Fibroblast of lung (primary cell): ENCODE measurements around the gene CD300LF. TPM values are rescaled to one million over a fixed set of nuclear protein-coding genes. Genes with fewer than 3 reads are reported as not detected.

Source experiments
- DNase-seq, 2 donors: peaks; one replicate each; pipeline versions ENCODE4 v3.0.0 to v3.0.0-alpha.2; 2010; ENCODE audit warnings: low read depth in 2 of 2
- H2AFZ ChIP-seq: 2 replicates; pipeline ENCODE4 v1.5.1; 2012; ENCODE audit warnings: low read length, control low read depth, inconsistent platforms
- H3K27ac ChIP-seq: 2 replicates; pipeline ENCODE4 v1.5.1; 2011; ENCODE audit warnings: low read length, control low read depth; ENCODE audit not compliant: insufficient read depth
- H3K27me3 ChIP-seq: 2 replicates; pipeline ENCODE4 v1.5.1; 2011; ENCODE audit warnings: mild to moderate bottlenecking, low read length; ENCODE audit not compliant: control insufficient read depth, insufficient read depth
- H3K36me3 ChIP-seq: 2 replicates; pipeline ENCODE4 v1.5.1; 2011; ENCODE audit warnings: low read length; ENCODE audit not compliant: control insufficient read depth, insufficient read depth
- H3K4me1 ChIP-seq: 2 replicates; pipeline ENCODE4 v1.5.1; 2011; ENCODE audit warnings: low read length; ENCODE audit not compliant: control insufficient read depth, insufficient read depth; ENCODE audit errors: extremely low read depth
- H3K4me2 ChIP-seq: 2 replicates; pipeline ENCODE4 v1.5.1; 2011; ENCODE audit warnings: low read length, control low read depth; ENCODE audit not compliant: insufficient read depth; ENCODE audit errors: extremely low read depth
- H3K4me3 ChIP-seq, 4 experiments: fragments of 200-600 bp in 1 of 4; sonication (generic) in 1 of 4; replicated peaks in 1 of 4; 2 replicates each; pipeline ENCODE4 v1.5.1; 2011 to 2016; ENCODE audit warnings: low read length in 4 of 4, low read depth in 3 of 4, mild to moderate bottlenecking in 3 of 4, control low read depth in 2 of 4, inconsistent platforms in 1 of 4, mixed read lengths in 1 of 4; ENCODE audit not compliant: insufficient read depth in 1 of 4; ENCODE audit errors: control extremely low read depth in 1 of 4
- H3K79me2 ChIP-seq: 2 replicates; pipeline ENCODE4 v1.5.1; 2012; ENCODE audit warnings: mild to moderate bottlenecking, low read length, inconsistent platforms; ENCODE audit not compliant: control insufficient read depth, insufficient read depth
- H3K9ac ChIP-seq: 2 replicates; pipeline ENCODE4 v1.5.1; 2011; ENCODE audit warnings: mild to moderate bottlenecking, low read length, control low read depth; ENCODE audit not compliant: insufficient read depth
- H3K9me3 ChIP-seq: 2 replicates; pipeline ENCODE4 v1.5.1; 2012; ENCODE audit warnings: low read depth, low read length; ENCODE audit not compliant: control insufficient read depth, insufficient read depth
- H4K20me1 ChIP-seq: 2 replicates; pipeline ENCODE4 v1.5.1; 2011; ENCODE audit warnings: low read length; ENCODE audit not compliant: control insufficient read depth, insufficient read depth; ENCODE audit errors: extremely low read depth
- CTCF ChIP-seq, 2 donors: IDR thresholded peaks in 1 of 2; conservative IDR thresholded peaks in 1 of 2; 1 replicate in 1 of 2; 2 replicates in 1 of 2; pipeline ENCODE4 v1.5.1; 2011 to 2012; ENCODE audit warnings: low read length in 2 of 2, control low read depth in 1 of 2, inconsistent platforms in 1 of 2, low read depth in 1 of 2, mild to moderate bottlenecking in 1 of 2
- EZH2 ChIP-seq: IDR thresholded peaks from 2 replicates; pipeline ENCODE4 v1.5.1; 2012; ENCODE audit warnings: low read length, control low read depth, mild to moderate bottlenecking; ENCODE audit errors: missing control alignments
- polyA plus RNA-seq, 2 donors: library from polyadenylated mRNA; depleted of rRNA in 1 of 2; stranded (reverse) in 1 of 2; unstranded in 1 of 2; fragments of >200 nt; gene quantifications; 2 replicates each; pipeline ENCODE4 v1.2.1, GENCODE V29; 2011 to 2012; ENCODE audit warnings: missing spikeins in 1 of 2
- total RNA-seq: library from RNA; depleted of rRNA; stranded (reverse); fragments of >200 nt; gene quantifications from 2 replicates; pipeline ENCODE4 v1.2.1, GENCODE V29; 2014

The CD300LF gene
- total and polyA plus RNA-seq, 2 donors (not counting 1 experiment from before 2014, with no cell fraction given), result not detected

GRCh38 chr17:74740641-74741387, 28.1 kb upstream of the CD300LF start:
- DNase-seq, result no peak
- Histone ChIP-seq H3K4me3 (no peak overlapping the region), H3K79me2 (no peaks in the 10 kb centered on the region), H3K4me2 (no peak overlapping the region), H3K36me3 (no peaks in the 10 kb centered on the region), H3K27me3 (peaks cover 19% of the 10 kb centered on the region), H3K9ac (no peak overlapping the region), H3K9me3 (no peaks in the 10 kb centered on the region), H4K20me1 (no peaks in the 10 kb centered on the region), H3K4me1 (no peaks in the 10 kb centered on the region), H2AFZ (no peak overlapping the region), H3K27ac (no peak overlapping the region)
- TF ChIP-seq CTCF (conservative IDR thresholded peaks at IDR 0.05 in 1 of 2, IDR thresholded peaks at IDR 0.05 in 1 of 2; ENCODE audit: low read depth in 1 of 2, low read length in 2 of 2), result no peak
- TF ChIP-seq EZH2, result no peak

- H3K27me3 ChIP-seq, result peaks cover 19% of the 10 kb centered on the region
- DNase-seq, result no peak
- H3K4me2 ChIP-seq, result no peak overlapping the region
- H3K79me2 ChIP-seq, result no peaks in the 10 kb centered on the region
- TF ChIP-seq CTCF (conservative IDR thresholded peaks at IDR 0.05 in 1 of 2, IDR thresholded peaks at IDR 0.05 in 1 of 2; ENCODE audit: low read depth in 1 of 2, low read length in 2 of 2), result no peak
- no peak for TF ChIP-seq EZH2
- H2AFZ ChIP-seq, result no peak overlapping the region
- no peaks in the 10 kb centered on the region for H4K20me1 ChIP-seq
- H3K9ac ChIP-seq, result no peak overlapping the region
- H3K4me1 ChIP-seq, result no peaks in the 10 kb centered on the region
- no peaks in the 10 kb centered on the region for H3K9me3 ChIP-seq
- H3K4me3 ChIP-seq, result no peak overlapping the region
- H3K36me3 ChIP-seq, result no peaks in the 10 kb centered on the region
- no peak overlapping the region for H3K27ac ChIP-seq
These were observed 27.4 kb upstream of the CD300LF start for GRCh38 chr17:74740173-74740572.

GRCh38 chr17:74739227-74739831, 26.6 kb upstream of the CD300LF start:
- no peak overlapping the region for H3K27ac ChIP-seq
- no peak for DNase-seq
- H2AFZ ChIP-seq, result no peak overlapping the region
- no peaks in the 10 kb centered on the region for H4K20me1 ChIP-seq
- no peak overlapping the region for H3K9ac ChIP-seq
- no peaks in the 10 kb centered on the region for H3K79me2 ChIP-seq
- TF ChIP-seq EZH2 (no peak), CTCF (conservative IDR thresholded peaks at IDR 0.05 in 1 of 2, IDR thresholded peaks at IDR 0.05 in 1 of 2; ENCODE audit: low read depth in 1 of 2, low read length in 2 of 2) (no peak)
- H3K36me3 ChIP-seq, result no peaks in the 10 kb centered on the region
- peaks cover 19% of the 10 kb centered on the region for H3K27me3 ChIP-seq
- H3K4me3 ChIP-seq, result no peak overlapping the region
- no peaks in the 10 kb centered on the region for H3K9me3 ChIP-seq
- H3K4me1 ChIP-seq, result no peaks in the 10 kb centered on the region
- H3K4me2 ChIP-seq, result no peak overlapping the region
